CD8-positive, alpha-beta memory T cell (primary cell): ENCODE measurements around the gene LCN2. TPM values are rescaled to one million over a fixed set of nuclear protein-coding genes. Genes with fewer than 3 reads are reported as not detected.
A peak's percentile ranks its signal among the peaks of the same experiment; 100 is the strongest.

Experiments
- CTCF ChIA-PET: fragments of 350-600 bp; sonication (Branson Sonifier 250); formaldehyde crosslinking; loops from one replicate; lab custom pipeline; 2021; ENCODE audit warnings: antibody characterized with exemption; lab: Charles Lee
- POLR2A ChIA-PET: fragments of 350-600 bp; sonication (Branson Sonifier 250); formaldehyde crosslinking; loops from one replicate; lab custom pipeline; 2021; ENCODE audit warnings: antibody characterized with exemption; lab: Charles Lee
- DNase-seq, 5 donors: peaks; one replicate each; pipeline versions ENCODE4 v3.0.0 to v3.0.0-alpha.2; 2020 to 2022; ENCODE audit warnings: mixed read lengths in 1 of 5
- H3K27ac ChIP-seq: one replicate; pipeline ENCODE4 v1.7.0; 2013; ENCODE audit warnings: low read depth, mild to moderate bottlenecking, low read length, moderate library complexity
- H3K27me3 ChIP-seq: 2 replicates; pipeline ENCODE4 v1.7.0; 2013; ENCODE audit warnings: low read length, mild to moderate bottlenecking; ENCODE audit not compliant: insufficient read depth, poor library complexity, severe bottlenecking
- H3K36me3 ChIP-seq: 2 replicates; pipeline ENCODE4 v1.7.0; 2013; ENCODE audit warnings: mild to moderate bottlenecking, low read length, moderate library complexity; ENCODE audit not compliant: insufficient read depth
- H3K4me1 ChIP-seq: 2 replicates; pipeline ENCODE4 v1.7.0; 2013; ENCODE audit warnings: mild to moderate bottlenecking, low read length, moderate library complexity; ENCODE audit not compliant: insufficient read depth
- H3K4me3 ChIP-seq: 2 replicates; pipeline ENCODE4 v1.7.0; 2013; ENCODE audit warnings: mild to moderate bottlenecking, low read length
- H3K9me3 ChIP-seq: 2 replicates; pipeline ENCODE4 v1.7.0; 2013; ENCODE audit warnings: mild to moderate bottlenecking, low read length
- H3K27ac Mint-ChIP-seq, 8 donors: one replicate each; pipeline ENCODE4 v1.8.0; 2020 to 2021; ENCODE audit warnings: mixed read lengths in 8 of 8, mild to moderate bottlenecking in 6 of 8, inconsistent platforms in 3 of 8, moderate library complexity in 3 of 8
- H3K27me3 Mint-ChIP-seq, 2 donors: one replicate each; pipeline ENCODE4 v1.8.0; 2020 to 2021; ENCODE audit warnings: mixed read lengths in 2 of 2, mild to moderate bottlenecking in 1 of 2, moderate library complexity in 1 of 2
- H3K36me3 Mint-ChIP-seq, 3 donors: one replicate each; pipeline ENCODE4 v1.8.0; 2020 to 2021; ENCODE audit warnings: mixed read lengths in 3 of 3, inconsistent platforms in 1 of 3, mild to moderate bottlenecking in 1 of 3
- H3K4me1 Mint-ChIP-seq, 3 donors: one replicate each; pipeline ENCODE4 v1.8.0; 2020 to 2021; ENCODE audit warnings: mixed read lengths in 3 of 3, inconsistent platforms in 1 of 3, mild to moderate bottlenecking in 1 of 3
- H3K4me3 Mint-ChIP-seq, 7 donors: one replicate each; pipeline ENCODE4 v1.8.0; 2020 to 2021; ENCODE audit warnings: mixed read lengths in 7 of 7, mild to moderate bottlenecking in 6 of 7, moderate library complexity in 4 of 7, inconsistent platforms in 2 of 7
- H3K9me3 Mint-ChIP-seq, 5 donors: one replicate each; pipeline ENCODE4 v1.8.0; 2020 to 2022; ENCODE audit warnings: mixed read lengths in 5 of 5, mild to moderate bottlenecking in 3 of 5, moderate library complexity in 2 of 5, inconsistent platforms in 1 of 5
- polyA plus RNA-seq: library from polyadenylated mRNA; unstranded; fragments of 300-500 nt; fragmentation: Illumina TruSeq; gene quantifications from one replicate; pipeline ENCODE4 v1.2.3, GENCODE V29; 2021
- total RNA-seq, 2 experiments: library from RNA; stranded (reverse); gene quantifications; one replicate each; pipeline ENCODE4 v1.2.3, GENCODE V29; 2021

The LCN2 gene
- total RNA-seq (not detected), polyA plus RNA-seq (not detected)

DNA sequence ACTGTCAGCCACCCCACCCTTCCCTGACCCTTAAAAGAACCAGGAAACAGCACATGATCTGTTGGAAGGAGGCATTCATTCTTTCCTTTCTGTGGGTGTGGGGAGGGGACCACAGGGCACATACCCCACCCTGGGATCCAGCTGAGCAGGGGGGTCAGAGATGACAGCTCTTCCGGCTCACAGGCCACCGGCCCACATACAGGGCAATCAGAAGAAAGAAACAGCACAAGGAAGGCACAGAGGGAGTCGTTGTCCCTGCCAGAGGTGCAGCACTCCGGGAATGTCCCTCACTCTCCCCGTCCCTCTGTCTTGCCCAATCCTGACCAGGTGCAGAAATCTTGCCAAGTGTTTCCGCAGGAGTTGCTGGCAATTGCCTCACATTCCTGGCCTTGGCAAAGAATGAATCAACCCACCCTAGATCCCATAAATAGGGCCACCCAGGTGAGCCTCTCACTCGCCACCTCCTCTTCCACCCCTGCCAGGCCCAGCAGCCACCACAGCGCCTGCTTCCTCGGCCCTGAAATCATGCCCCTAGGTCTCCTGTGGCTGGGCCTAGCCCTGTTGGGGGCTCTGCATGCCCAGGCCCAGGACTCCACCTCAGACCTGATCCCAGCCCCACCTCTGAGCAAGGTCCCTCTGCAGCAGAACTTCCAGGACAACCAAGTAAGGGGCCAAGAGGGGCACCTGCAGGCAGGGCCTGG, at the start of gene LCN2:
Gene LCN2 (plus strand): TSS at position 453 of the 701 bp plus-strand sequence. CDS start 73 bp downstream, at position 526.
- H3K4me3 ChIP-seq = no peak within 1 kb of the TSS
- H3K36me3 ChIP-seq = no peaks in the 10 kb centered on the region
- Mint-ChIP-seq H3K27me3 (peaks cover 0 to 4% of the 10 kb centered on the region in 2 donors), H3K27ac (no peak within 1 kb of the TSS), H3K4me3 (no peak within 1 kb of the TSS), H3K4me1 (no peaks in the 10 kb centered on the region), H3K9me3 (no peaks in the 10 kb centered on the region), H3K36me3 (no peaks in the 10 kb centered on the region)
- H3K4me1 ChIP-seq = no peaks in the 10 kb centered on the region
- POLR2A ChIA-PET = no interaction called here
- no peaks in the 10 kb centered on the region for H3K27me3 ChIP-seq
- DNase-seq = no peak
- H3K27ac ChIP-seq = no peak within 1 kb of the TSS
- no peaks in the 10 kb centered on the region for H3K9me3 ChIP-seq
- CTCF ChIA-PET = no interaction called here

DNA sequence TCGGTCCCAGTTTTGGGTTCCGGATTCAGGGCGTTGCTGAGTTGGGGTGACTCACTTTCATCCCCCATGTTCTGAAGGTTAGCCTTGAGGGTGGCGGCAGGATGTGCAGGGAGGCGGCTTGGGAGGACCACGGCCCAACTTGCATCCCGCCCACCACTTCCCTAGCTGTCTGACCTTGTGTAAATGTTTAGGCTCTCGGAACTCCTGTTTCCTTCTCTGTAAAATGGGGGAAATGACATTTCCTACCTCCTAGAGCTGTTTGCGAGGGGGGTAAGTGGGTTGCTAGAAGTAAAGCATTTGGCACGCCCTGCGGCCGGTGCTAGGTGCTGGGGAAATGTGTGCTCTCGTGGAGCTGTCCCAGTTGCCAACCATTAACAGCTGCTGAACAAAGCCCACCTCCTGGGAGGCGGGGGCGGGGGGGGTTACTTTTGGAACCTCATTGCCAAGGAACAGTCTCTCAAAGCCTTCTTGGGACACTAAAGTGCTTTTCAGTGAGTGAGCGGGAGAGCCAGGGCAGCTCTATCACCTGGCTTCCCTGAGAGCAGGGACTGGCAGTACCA, 49.2 kb upstream of the LCN2 start:
- Mint-ChIP-seq H3K36me3 (peaks cover 3 to 60% (median 10%) of the 10 kb centered on the region in 3 donors), H3K4me1 (peaks cover 38 to 74% (median 45%) of the 10 kb centered on the region in 3 donors), H3K4me3 (no peak overlapping the region), H3K27me3 (no peaks in the 10 kb centered on the region), H3K9me3 (no peaks in the 10 kb centered on the region), H3K27ac (peak overlapping the region in 3 of 8 donors; percentile 4 to 26 (median 19))
- CTCF ChIA-PET = interaction anchor here (0.7 kb wide), 1 partner anchor 24 kb away, joined by 3 read pairs; no protein-coding TSS in a partner anchor
- no peak for DNase-seq
- Histone ChIP-seq H3K27me3 (no peaks in the 10 kb centered on the region), H3K36me3 (peaks cover 32% of the 10 kb centered on the region), H3K4me1 (peaks cover 61% of the 10 kb centered on the region), H3K9me3 (no peaks in the 10 kb centered on the region), H3K27ac (peak overlapping the region; percentile 54), H3K4me3 (no peak overlapping the region)
- POLR2A ChIA-PET = no interaction called here

DNA sequence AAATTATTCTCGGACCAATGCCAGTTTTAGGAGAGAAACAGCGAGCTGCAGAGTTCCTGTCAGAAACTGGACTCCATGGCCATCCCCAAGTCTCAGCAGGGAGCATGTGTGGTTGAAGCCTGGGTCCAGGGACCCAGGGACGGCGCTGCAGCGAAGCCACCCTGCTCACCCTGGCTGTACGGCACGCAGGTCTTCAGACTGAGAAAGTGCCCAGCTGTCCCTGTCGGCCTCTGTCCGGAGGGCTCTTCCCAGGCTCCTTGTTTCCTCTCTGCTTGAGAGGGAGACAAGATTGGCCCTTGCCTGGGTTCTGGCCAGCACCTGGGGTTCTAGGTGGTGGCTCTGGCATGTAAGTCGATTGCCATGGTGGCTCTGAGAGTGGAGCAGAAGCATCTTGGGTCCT, 48.7 kb upstream of the LCN2 start:
- Mint-ChIP-seq H3K27me3 (no peaks in the 10 kb centered on the region), H3K27ac (peak overlapping the region in 2 of 8 donors; percentile 51 to 72), H3K4me3 (no peak overlapping the region), H3K4me1 (peaks cover 38 to 69% (median 45%) of the 10 kb centered on the region in 3 donors), H3K36me3 (peaks cover 3 to 63% (median 10%) of the 10 kb centered on the region in 3 donors), H3K9me3 (no peaks in the 10 kb centered on the region)
- no peaks in the 10 kb centered on the region for H3K9me3 ChIP-seq
- peak overlapping the region; percentile 54 for H3K27ac ChIP-seq
- CTCF ChIA-PET = interaction anchor here (1.1 kb wide), 1 partner anchor 17 kb away, joined by 3 read pairs; no protein-coding TSS in a partner anchor
- no peak overlapping the region for H3K4me3 ChIP-seq
- POLR2A ChIA-PET = interaction anchor here (0.6 kb wide), 1 partner anchor 10 kb away, joined by 3 read pairs; no protein-coding TSS in a partner anchor
- peaks cover 33% of the 10 kb centered on the region for H3K36me3 ChIP-seq
- no peak for DNase-seq
- no peaks in the 10 kb centered on the region for H3K27me3 ChIP-seq
- peaks cover 56% of the 10 kb centered on the region for H3K4me1 ChIP-seq

DNA sequence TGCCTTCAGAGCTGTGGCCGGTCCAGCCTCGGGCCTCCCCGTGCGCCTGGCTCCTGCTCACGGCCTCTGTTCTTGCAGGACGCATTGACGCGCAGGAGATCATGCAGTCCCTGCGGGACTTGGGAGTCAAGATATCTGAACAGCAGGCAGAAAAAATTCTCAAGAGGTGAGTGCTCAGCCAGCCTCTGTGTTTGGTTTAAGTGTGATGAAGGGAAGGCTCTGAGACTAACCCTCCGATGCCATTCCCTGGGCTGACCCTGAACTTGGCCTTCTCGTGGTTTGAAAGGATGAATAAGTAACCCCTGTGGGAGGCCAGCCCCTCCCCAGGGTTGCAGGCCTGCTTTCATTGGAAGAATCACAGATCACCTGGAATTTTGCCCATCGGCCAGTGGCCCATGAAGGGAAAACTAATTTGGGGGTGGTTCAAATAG, 48.0 kb upstream of the LCN2 start:
- H3K9me3 Mint-ChIP-seq = no peaks in the 10 kb centered on the region

DNA sequence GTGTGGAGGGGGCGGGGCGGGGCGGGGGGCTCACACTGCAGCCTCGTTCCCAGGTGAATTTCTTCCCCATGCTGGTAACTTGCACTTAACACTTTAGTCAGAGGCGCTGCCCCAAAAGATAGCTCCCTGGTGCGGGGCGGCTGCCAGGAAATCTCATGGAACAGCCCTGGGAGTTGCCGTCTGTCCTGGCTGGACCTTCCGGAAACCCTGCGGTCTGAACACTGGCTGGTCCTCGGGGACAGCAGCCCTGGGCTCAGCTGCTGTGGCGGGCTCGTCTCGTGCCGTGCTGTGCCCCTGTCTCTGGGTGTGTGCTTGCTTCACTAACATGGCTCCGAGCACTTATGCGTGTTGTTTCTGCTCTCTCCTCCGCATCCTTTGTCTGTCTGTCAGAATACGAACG, 47.6 kb upstream of the LCN2 start:
- H3K27ac Mint-ChIP-seq = peak overlapping the region in 1 of 8 donors; percentile 38
- peaks cover 63% of the 10 kb centered on the region for H3K4me1 ChIP-seq

More for the DNA sequence above, 48.0 kb upstream of the LCN2 start:
- peaks cover 38 to 69% (median 45%) of the 10 kb centered on the region in 3 donors for H3K4me1 Mint-ChIP-seq
- ChIA-PET CTCF (interaction anchor here (1.1 kb wide), 1 partner anchor 18 kb away, joined by 3 read pairs; no protein-coding TSS in a partner anchor), POLR2A (interaction anchor here (0.6 kb wide), 1 partner anchor 9 kb away, joined by 3 read pairs; no protein-coding TSS in a partner anchor)
- peaks cover 39% of the 10 kb centered on the region for H3K36me3 ChIP-seq
- H3K27ac ChIP-seq = no peak overlapping the region
- peak overlapping the region in 2 of 8 donors; percentile 51 to 72 for H3K27ac Mint-ChIP-seq
- H3K27me3 ChIP-seq = no peaks in the 10 kb centered on the region
- no peak for DNase-seq
- no peaks in the 10 kb centered on the region for H3K9me3 ChIP-seq
- no peak overlapping the region for H3K4me3 ChIP-seq
- H3K4me1 ChIP-seq = peaks cover 58% of the 10 kb centered on the region
- peaks cover 3 to 69% (median 10%) of the 10 kb centered on the region in 3 donors for H3K36me3 Mint-ChIP-seq
- H3K4me3 Mint-ChIP-seq = peak overlapping the region in 1 of 7 donors; percentile 44
- H3K27me3 Mint-ChIP-seq = no peaks in the 10 kb centered on the region

GRCh38 chr9:128102196-128102595, 47.1 kb upstream of the LCN2 start:
- ChIA-PET POLR2A (no interaction called here), CTCF (interaction anchor here (1.4 to 2.5 kb wide), 2 partner anchors 10 to 15 kb away, joined by 6 to 9 read pairs; no protein-coding TSS in a partner anchor)
- Mint-ChIP-seq H3K9me3 (no peaks in the 10 kb centered on the region), H3K4me1 (peaks cover 31 to 62% (median 36%) of the 10 kb centered on the region in 3 donors), H3K4me3 (no peak overlapping the region), H3K36me3 (peaks cover 3 to 72% (median 8%) of the 10 kb centered on the region in 3 donors), H3K27me3 (no peaks in the 10 kb centered on the region), H3K27ac (peak overlapping the region in 4 of 8 donors; percentile 61 to 84 (median 70))
- H3K4me3 ChIP-seq = no peak overlapping the region
- peaks cover 47% of the 10 kb centered on the region for H3K36me3 ChIP-seq
- H3K27ac ChIP-seq = no peak overlapping the region
- no peaks in the 10 kb centered on the region for H3K9me3 ChIP-seq
- no peak for DNase-seq
- H3K4me1 ChIP-seq = peaks cover 61% of the 10 kb centered on the region
- H3K27me3 ChIP-seq = no peaks in the 10 kb centered on the region

More for the DNA sequence above, 47.6 kb upstream of the LCN2 start:
- Mint-ChIP-seq H3K36me3 (peaks cover 3 to 72% (median 8%) of the 10 kb centered on the region in 3 donors), H3K4me1 (peaks cover 36 to 67% (median 41%) of the 10 kb centered on the region in 3 donors), H3K4me3 (no peak overlapping the region), H3K27me3 (no peaks in the 10 kb centered on the region), H3K9me3 (no peaks in the 10 kb centered on the region)
- DNase-seq = no peak
- Histone ChIP-seq H3K27me3 (no peaks in the 10 kb centered on the region), H3K4me3 (no peak overlapping the region), H3K27ac (no peak overlapping the region), H3K9me3 (no peaks in the 10 kb centered on the region), H3K36me3 (peaks cover 44% of the 10 kb centered on the region)
- ChIA-PET CTCF (no interaction called here), POLR2A (no interaction called here)

- ChIA-PET POLR2A (interaction anchor here (0.5 kb wide), 1 partner anchor 154 kb away, joined by 8 read pairs; no protein-coding TSS in a partner anchor), CTCF (interaction anchor here (0.7 to 2.5 kb wide), 5 partner anchors 11 to 160 kb away, joined by 3 to 9 read pairs (median 3); no protein-coding TSS in a partner anchor)
- no peaks in the 10 kb centered on the region for H3K9me3 Mint-ChIP-seq
- no peaks in the 10 kb centered on the region for H3K9me3 ChIP-seq
- H3K36me3 Mint-ChIP-seq = peaks cover 3 to 80% (median 8%) of the 10 kb centered on the region in 3 donors
- peak overlapping the region in 7 of 8 donors; percentile 47 to 94 (median 69) for H3K27ac Mint-ChIP-seq
- no peaks in the 10 kb centered on the region for H3K27me3 ChIP-seq
- no peak overlapping the region for H3K27ac ChIP-seq
- no peak for DNase-seq
- H3K36me3 ChIP-seq = peaks cover 56% of the 10 kb centered on the region
- peak overlapping the region in 2 of 7 donors; percentile 50 to 58 for H3K4me3 Mint-ChIP-seq
- peaks cover 28 to 53% (median 29%) of the 10 kb centered on the region in 3 donors for H3K4me1 Mint-ChIP-seq
- no peak overlapping the region for H3K4me3 ChIP-seq
- H3K4me1 ChIP-seq = peaks cover 53% of the 10 kb centered on the region
- H3K27me3 Mint-ChIP-seq = no peaks in the 10 kb centered on the region
Measured at GRCh38 chr9:128102861-128103588, 46.2 kb upstream of the LCN2 start.
